HEK293 (cell line): ENCODE measurements around the gene TRIM29.
A peak's percentile ranks its signal among the peaks of the same experiment; 100 is the strongest.

Source experiments
- CTCF ChIA-PET: fragments of 350-600 bp; formaldehyde crosslinking; extraction: SDS; loops from one replicate; lab custom pipeline; 2021; ENCODE audit warnings: antibody characterized with exemption; lab: Yijun Ruan, JAX
- POLR2A ChIA-PET: fragments of 300-600 bp; formaldehyde crosslinking; extraction: SDS; loops from one replicate; lab custom pipeline; 2020; ENCODE audit warnings: antibody characterized with exemption, inconsistent platforms; lab: Yijun Ruan, JAX
- H3K27ac ChIP-seq: fragments of 200-500 bp; sonication (Bioruptor generic); 2 replicates; pipeline ENCODE4 v1.5.1; 2014; ENCODE audit warnings: low read depth, low read length, control low read depth, inconsistent platforms; ENCODE audit errors: extremely low read depth
- H3K36me3 ChIP-seq, 2 experiments: fragments of 200-500 bp in 1 of 2; sonication (Bioruptor generic) in 1 of 2; 1 replicate in 1 of 2; 2 replicates in 1 of 2; pipeline ENCODE4 v1.5.1; 2014 to 2017; ENCODE audit warnings: inconsistent platforms in 2 of 2, low read length in 2 of 2; ENCODE audit not compliant: control insufficient read depth in 2 of 2, insufficient read depth in 1 of 2
- H3K4me1 ChIP-seq: fragments of 200-500 bp; sonication (Bioruptor generic); 2 replicates; pipeline ENCODE4 v1.5.1; 2014; ENCODE audit warnings: mild to moderate bottlenecking, low read length, inconsistent platforms; ENCODE audit not compliant: control insufficient read depth, insufficient read depth
- H3K4me3 ChIP-seq: 2 replicates; pipeline ENCODE4 v1.5.1; 2011; ENCODE audit warnings: low read depth, mild to moderate bottlenecking, control low read depth, low read length, moderate library complexity
- H3K9me3 ChIP-seq: fragments of 200-500 bp; sonication (Bioruptor generic); 2 replicates; pipeline ENCODE4 v1.5.1; 2014; ENCODE audit warnings: low read depth, low read length, inconsistent platforms; ENCODE audit not compliant: control insufficient read depth, insufficient read depth
- HOXC10 ChIP-seq: sonication (generic); formaldehyde crosslinking; IDR thresholded peaks from 2 replicates; pipeline ENCODE4 v1.8.1; 2023; ENCODE audit warnings: mild to moderate bottlenecking, missing genetic modification reagents
- PRDM1 ChIP-seq: fragments of 450-650 bp; formaldehyde crosslinking; IDR thresholded peaks from 2 replicates; pipeline ENCODE4; 2016; ENCODE audit warnings: missing biosample characterization, missing genetic modification characterization
- SCRT2 ChIP-seq: fragments of 450-650 bp; formaldehyde crosslinking; IDR thresholded peaks from 2 replicates; pipeline ENCODE4 v1.5.1; 2016; ENCODE audit warnings: missing biosample characterization, missing genetic modification characterization
- ZBTB21 ChIP-seq: fragments of 450-650 bp; formaldehyde crosslinking; IDR thresholded peaks from 2 replicates; pipeline ENCODE4 v1.5.1; 2017; ENCODE audit warnings: missing biosample characterization, missing genetic modification characterization
- ZFP3 ChIP-seq: fragments of 450-650 bp; formaldehyde crosslinking; IDR thresholded peaks from 2 replicates; pipeline ENCODE4 v1.5.1; 2016; ENCODE audit warnings: low read depth, missing biosample characterization, missing genetic modification characterization
- ZNF10 ChIP-seq: fragments of 450-650 bp; formaldehyde crosslinking; IDR thresholded peaks from 2 replicates; pipeline ENCODE4 v1.5.1; 2017; ENCODE audit warnings: missing biosample characterization, missing genetic modification characterization
- ZNF114 ChIP-seq: fragments of 450-650 bp; formaldehyde crosslinking; IDR thresholded peaks from 2 replicates; pipeline ENCODE4 v1.5.0; 2017; ENCODE audit warnings: missing biosample characterization, missing genetic modification characterization
- ZNF350 ChIP-seq: fragments of 450-650 bp; formaldehyde crosslinking; IDR thresholded peaks from 2 replicates; pipeline ENCODE4 v1.5.0; 2017; ENCODE audit warnings: missing biosample characterization, mild to moderate bottlenecking, missing genetic modification characterization
- ZNF366 ChIP-seq: fragments of 450-650 bp; formaldehyde crosslinking; conservative IDR thresholded peaks from 2 replicates; pipeline ENCODE4 v1.5.1; 2016; ENCODE audit warnings: missing biosample characterization, missing genetic modification characterization
- ZNF394 ChIP-seq: fragments of 450-650 bp; formaldehyde crosslinking; IDR thresholded peaks from 2 replicates; pipeline ENCODE4 v1.5.1; 2016; ENCODE audit warnings: missing biosample characterization, missing genetic modification characterization, mild to moderate bottlenecking, moderate library complexity, borderline replicate concordance
- ZNF416 ChIP-seq: fragments of 450-650 bp; formaldehyde crosslinking; IDR thresholded peaks from 2 replicates; pipeline ENCODE4 v1.5.1; 2016; ENCODE audit warnings: missing biosample characterization, missing genetic modification characterization
- ZNF433 ChIP-seq: fragments of 450-650 bp; formaldehyde crosslinking; IDR thresholded peaks from 2 replicates; pipeline ENCODE4 v1.5.1; 2016; ENCODE audit warnings: missing biosample characterization, missing genetic modification characterization, low read depth
- ZNF48 ChIP-seq: fragments of 450-650 bp; formaldehyde crosslinking; IDR thresholded peaks from 2 replicates; pipeline ENCODE4 v1.5.1; 2016; ENCODE audit warnings: missing biosample characterization, missing genetic modification characterization
- ZNF555 ChIP-seq: fragments of 450-650 bp; formaldehyde crosslinking; conservative IDR thresholded peaks from 2 replicates; pipeline ENCODE4 v1.5.1; 2017; ENCODE audit warnings: missing biosample characterization, mild to moderate bottlenecking, missing genetic modification characterization, inconsistent platforms
- ZNF585B ChIP-seq: fragments of 450-650 bp; formaldehyde crosslinking; IDR thresholded peaks from 2 replicates; pipeline ENCODE4 v1.5.1; 2016; ENCODE audit warnings: missing biosample characterization, missing genetic modification characterization
- ZNF670 ChIP-seq: fragments of 450-650 bp; formaldehyde crosslinking; IDR thresholded peaks from 2 replicates; pipeline ENCODE4 v1.5.1; 2016; ENCODE audit warnings: missing biosample characterization, missing genetic modification characterization, low read depth
- ZNF76 ChIP-seq: fragments of 450-650 bp; formaldehyde crosslinking; IDR thresholded peaks from 2 replicates; pipeline ENCODE4; 2016; ENCODE audit warnings: low read depth, missing biosample characterization, missing genetic modification characterization, borderline replicate concordance
- TF ChIP-seq, protein P1 (sequence below): fragments of 450-650 bp; formaldehyde crosslinking; IDR thresholded peaks from 2 replicates; pipeline ENCODE4 v1.5.1; 2016; ENCODE audit warnings: missing biosample characterization, missing genetic modification characterization, borderline replicate concordance
- TF ChIP-seq, protein P2 (sequence below): fragments of 450-650 bp; formaldehyde crosslinking; IDR thresholded peaks from 2 replicates; pipeline ENCODE4 v1.5.1; 2016; ENCODE audit warnings: missing biosample characterization, missing genetic modification characterization
- TF ChIP-seq, protein P3 (sequence below): fragments of 450-650 bp; formaldehyde crosslinking; IDR thresholded peaks from 2 replicates; pipeline ENCODE4 v1.5.1; 2016; ENCODE audit warnings: missing biosample characterization, missing genetic modification characterization

Gene TRIM29

DNA sequence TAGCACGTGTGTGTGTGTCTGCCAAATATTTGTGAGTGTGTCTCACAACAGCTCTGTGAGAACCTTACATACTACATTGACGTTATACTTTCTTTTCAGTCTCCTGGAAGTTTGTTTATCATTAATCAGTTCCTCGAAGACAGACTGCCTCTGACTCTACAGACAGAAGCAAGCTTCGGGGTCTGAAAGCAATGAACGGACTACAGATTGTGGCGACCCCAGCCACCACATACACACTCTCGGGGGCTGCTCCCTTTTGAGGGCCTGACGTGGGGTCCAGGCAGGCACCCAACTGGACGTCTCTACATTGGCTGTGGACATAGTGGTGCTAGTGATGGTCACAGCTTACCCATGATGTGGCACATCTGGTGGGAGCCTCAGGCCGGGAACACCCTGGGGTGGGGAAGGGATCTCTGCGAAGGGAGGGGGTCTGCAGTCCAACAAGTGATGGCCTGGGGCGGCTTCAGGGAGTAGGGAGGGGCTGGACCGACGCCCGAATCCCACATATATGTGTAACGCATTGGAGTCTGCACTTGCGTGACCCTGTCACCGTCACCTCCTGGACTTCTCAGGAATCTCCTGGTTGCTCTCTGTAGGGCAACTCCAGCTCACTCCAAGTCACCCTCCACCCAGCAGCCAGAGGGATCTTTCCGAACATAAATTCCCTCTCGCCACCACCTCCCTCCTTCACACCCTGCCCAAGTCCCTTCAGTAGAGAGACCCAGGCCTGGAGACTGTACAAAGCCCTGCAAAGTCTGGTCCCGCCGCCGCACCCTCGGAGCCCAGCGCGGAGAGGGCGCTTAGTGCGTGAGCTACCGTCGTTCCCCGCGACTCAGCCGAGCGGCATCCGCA, 30.4 kb upstream of the TRIM29 start:
- H3K4me3 ChIP-seq = peak overlapping the region; percentile 46
- no peak for TF ChIP-seq ZNF10 (tag by site-specific recombination)
- no peak for TF ChIP-seq ZNF76 (tag by site-specific recombination)
- TF ChIP-seq PRDM1 (tag by site-specific recombination) = no peak
- TF ChIP-seq ZNF416 = no peak
- no peak for TF ChIP-seq ZNF350 (tag by site-specific recombination)
- TF ChIP-seq ZNF433 = no peak
- TF ChIP-seq ZFP3 = no peak
- TF ChIP-seq ZNF585B (tag by site-specific recombination) = no peak
- no peak for TF ChIP-seq ZBTB21 (tag by site-specific recombination)
- no peak for TF ChIP-seq ZNF394 (tag by site-specific recombination)
- TF ChIP-seq ZNF366 (tag by site-specific recombination) = no peak
- H3K4me1 ChIP-seq = no peaks in the 10 kb centered on the region
- CTCF ChIA-PET = interaction anchor here (0.6 to 4.4 kb wide), 27 partner anchors 8 to 1406 kb away, joined by 3 to 33 read pairs (median 4); no protein-coding TSS in a partner anchor
- no peak overlapping the region for H3K27ac ChIP-seq
- H3K9me3 ChIP-seq = no peaks in the 10 kb centered on the region
- H3K36me3 ChIP-seq = no peaks in the 10 kb centered on the region
- POLR2A ChIA-PET = no interaction called here

DNA sequence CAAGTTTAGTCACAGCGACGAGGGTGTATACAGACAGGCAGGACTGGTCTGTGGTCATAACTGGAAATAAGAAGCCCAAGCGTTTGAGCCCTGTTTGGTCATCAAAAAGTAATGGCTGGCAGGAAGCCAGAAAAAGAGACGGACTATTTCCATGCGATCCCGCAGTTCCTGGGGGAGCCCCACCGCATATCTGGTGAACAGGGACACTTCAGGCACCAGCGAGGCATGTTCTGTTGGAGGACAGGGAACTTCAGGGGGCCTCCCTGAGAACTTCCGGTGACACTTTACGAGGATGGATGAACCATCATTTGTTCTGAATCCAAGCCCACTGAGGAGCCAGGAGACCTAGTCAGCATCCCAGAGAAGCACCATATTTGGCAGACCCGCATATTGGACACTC, 29.7 kb upstream of the TRIM29 start:
- POLR2A ChIA-PET = no interaction called here
- no peaks in the 10 kb centered on the region for H3K9me3 ChIP-seq
- H3K4me3 ChIP-seq = no peak overlapping the region
- CTCF ChIA-PET = interaction anchor here (1.3 to 4.4 kb wide), 5 partner anchors 9 to 135 kb away, joined by 6 to 33 read pairs (median 12); no protein-coding TSS in a partner anchor
- no peak for TF ChIP-seq HOXC10 (CRISPR knock-in tag)
- no peak for TF ChIP-seq ZNF555 (tag by site-specific recombination)
- no peak for TF ChIP-seq ZNF114 (tag by site-specific recombination)
- TF ChIP-seq, protein P1, sequence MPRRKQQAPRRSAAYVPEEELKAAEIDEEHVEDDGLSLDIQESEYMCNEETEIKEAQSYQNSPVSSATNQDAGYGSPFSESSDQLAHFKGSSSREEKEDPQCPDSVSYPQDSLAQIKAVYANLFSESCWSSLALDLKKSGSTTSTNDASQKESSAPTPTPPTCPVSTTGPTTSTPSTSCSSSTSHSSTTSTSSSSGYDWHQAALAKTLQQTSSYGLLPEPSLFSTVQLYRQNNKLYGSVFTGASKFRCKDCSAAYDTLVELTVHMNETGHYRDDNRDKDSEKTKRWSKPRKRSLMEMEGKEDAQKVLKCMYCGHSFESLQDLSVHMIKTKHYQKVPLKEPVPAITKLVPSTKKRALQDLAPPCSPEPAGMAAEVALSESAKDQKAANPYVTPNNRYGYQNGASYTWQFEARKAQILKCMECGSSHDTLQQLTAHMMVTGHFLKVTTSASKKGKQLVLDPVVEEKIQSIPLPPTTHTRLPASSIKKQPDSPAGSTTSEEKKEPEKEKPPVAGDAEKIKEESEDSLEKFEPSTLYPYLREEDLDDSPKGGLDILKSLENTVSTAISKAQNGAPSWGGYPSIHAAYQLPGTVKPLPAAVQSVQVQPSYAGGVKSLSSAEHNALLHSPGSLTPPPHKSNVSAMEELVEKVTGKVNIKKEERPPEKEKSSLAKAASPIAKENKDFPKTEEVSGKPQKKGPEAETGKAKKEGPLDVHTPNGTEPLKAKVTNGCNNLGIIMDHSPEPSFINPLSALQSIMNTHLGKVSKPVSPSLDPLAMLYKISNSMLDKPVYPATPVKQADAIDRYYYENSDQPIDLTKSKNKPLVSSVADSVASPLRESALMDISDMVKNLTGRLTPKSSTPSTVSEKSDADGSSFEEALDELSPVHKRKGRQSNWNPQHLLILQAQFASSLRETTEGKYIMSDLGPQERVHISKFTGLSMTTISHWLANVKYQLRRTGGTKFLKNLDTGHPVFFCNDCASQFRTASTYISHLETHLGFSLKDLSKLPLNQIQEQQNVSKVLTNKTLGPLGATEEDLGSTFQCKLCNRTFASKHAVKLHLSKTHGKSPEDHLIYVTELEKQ (tag by site-specific recombination) = no peak
- TF ChIP-seq, protein P2, sequence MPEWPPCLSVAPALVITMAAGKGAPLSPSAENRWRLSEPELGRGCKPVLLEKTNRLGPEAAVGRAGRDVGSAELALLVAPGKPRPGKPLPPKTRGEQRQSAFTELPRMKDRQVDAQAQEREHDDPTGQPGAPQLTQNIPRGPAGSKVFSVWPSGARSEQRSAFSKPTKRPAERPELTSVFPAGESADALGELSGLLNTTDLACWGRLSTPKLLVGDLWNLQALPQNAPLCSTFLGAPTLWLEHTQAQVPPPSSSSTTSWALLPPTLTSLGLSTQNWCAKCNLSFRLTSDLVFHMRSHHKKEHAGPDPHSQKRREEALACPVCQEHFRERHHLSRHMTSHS (tag by site-specific recombination) = no peak
- H3K27ac ChIP-seq = no peak overlapping the region
- H3K36me3 ChIP-seq = no peaks in the 10 kb centered on the region
- H3K4me1 ChIP-seq = no peaks in the 10 kb centered on the region

DNA sequence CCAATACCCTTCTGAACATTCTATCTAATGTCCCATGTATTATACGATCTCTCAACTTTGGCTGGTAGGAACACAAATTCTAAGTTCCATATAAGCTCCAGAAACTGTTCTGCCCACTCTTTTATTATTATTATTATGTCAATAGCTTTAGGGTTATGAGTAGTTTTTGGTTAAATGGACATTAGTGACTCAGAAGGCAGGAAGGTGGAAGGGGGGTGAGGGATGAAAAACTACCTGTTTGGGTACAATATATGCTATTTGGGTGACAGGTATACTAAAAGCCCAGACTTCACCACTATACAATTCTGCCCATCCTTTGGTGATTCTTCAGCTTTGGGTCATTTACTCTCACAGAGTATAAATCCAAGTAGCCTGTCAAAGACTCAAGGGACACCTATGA, 22.5 kb upstream of the TRIM29 start:
- no peaks in the 10 kb centered on the region for H3K9me3 ChIP-seq
- H3K4me1 ChIP-seq = no peaks in the 10 kb centered on the region
- CTCF ChIA-PET = interaction anchor here (0.6 to 1.4 kb wide), 2 partner anchors 8 to 418 kb away, joined by 3 to 9 read pairs; no protein-coding TSS in a partner anchor
- no peak overlapping the region for H3K27ac ChIP-seq
- H3K36me3 ChIP-seq = no peaks in the 10 kb centered on the region
- H3K4me3 ChIP-seq = no peak overlapping the region
- POLR2A ChIA-PET = no interaction called here
- TF ChIP-seq ZNF670 (tag by site-specific recombination) (no peak), ZNF48 (tag by site-specific recombination) (no peak), ZNF394 (tag by site-specific recombination) (no peak), SCRT2 (no peak)
- TF ChIP-seq, protein P3, sequence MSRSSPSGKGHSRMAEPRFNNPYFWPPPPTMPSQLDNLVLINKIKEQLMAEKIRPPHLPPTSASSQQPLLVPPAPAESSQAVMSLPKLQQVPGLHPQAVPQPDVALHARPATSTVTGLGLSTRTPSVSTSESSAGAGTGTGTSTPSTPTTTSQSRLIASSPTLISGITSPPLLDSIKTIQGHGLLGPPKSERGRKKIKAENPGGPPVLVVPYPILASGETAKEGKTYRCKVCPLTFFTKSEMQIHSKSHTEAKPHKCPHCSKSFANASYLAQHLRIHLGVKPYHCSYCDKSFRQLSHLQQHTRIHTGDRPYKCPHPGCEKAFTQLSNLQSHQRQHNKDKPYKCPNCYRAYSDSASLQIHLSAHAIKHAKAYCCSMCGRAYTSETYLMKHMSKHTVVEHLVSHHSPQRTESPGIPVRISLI (tag by site-specific recombination) = no peak
